Lung (tissue), 12 donors: Measurements from ENCODE around the gene CNTNAP2. TPM values are rescaled to one million over a fixed set of nuclear protein-coding genes. Genes with fewer than 3 reads are reported as not detected.

Source experiments
- ATAC-seq: fragments of 200-7000 bp; cut with Tn5 transposase; one replicate; pipeline ENCODE4 v1.9.1; 2020; ENCODE audit warnings: moderate number of reproducible peaks; ENCODE audit not compliant: insufficient read depth, low FRiP score
- DNase-seq, 3 donors: peaks; one replicate each; pipeline ENCODE4 v3.0.0-alpha.2; 2013 to 2017
- H3K27ac ChIP-seq, 2 donors: one replicate each; pipeline ENCODE4 v1.5.1; 2013; ENCODE audit warnings: mild to moderate bottlenecking in 2 of 2, moderate library complexity in 2 of 2, control low read depth in 1 of 2, inconsistent platforms in 1 of 2, low read depth in 1 of 2, low read length in 1 of 2
- H3K27me3 ChIP-seq, 3 donors: one replicate each; pipeline ENCODE4 v1.5.1; 2013; ENCODE audit warnings: low read length in 2 of 3; ENCODE audit not compliant: control insufficient read depth in 3 of 3, insufficient read depth in 3 of 3
- H3K36me3 ChIP-seq, 4 donors: one replicate each; pipeline ENCODE4 v1.5.1; 2013; ENCODE audit warnings: low read length in 4 of 4, mild to moderate bottlenecking in 1 of 4, moderate library complexity in 1 of 4; ENCODE audit not compliant: control insufficient read depth in 4 of 4, insufficient read depth in 4 of 4
- H3K4me1 ChIP-seq, 5 donors: one replicate each; pipeline ENCODE4 v1.5.1; 2013; ENCODE audit warnings: low read length in 5 of 5, mild to moderate bottlenecking in 2 of 5, moderate library complexity in 1 of 5; ENCODE audit not compliant: control insufficient read depth in 5 of 5, insufficient read depth in 5 of 5
- H3K4me3 ChIP-seq: one replicate; pipeline ENCODE4 v1.5.1; 2013; ENCODE audit warnings: mild to moderate bottlenecking, control low read depth, moderate library complexity
- H3K9ac ChIP-seq, 2 donors: one replicate each; pipeline ENCODE4 v1.5.1; 2013; ENCODE audit warnings: low read length in 2 of 2, control low read depth in 1 of 2; ENCODE audit not compliant: insufficient read depth in 1 of 2
- H3K9me3 ChIP-seq, 4 donors: one replicate each; pipeline ENCODE4 v1.5.1; 2013; ENCODE audit warnings: low read length in 3 of 4, mild to moderate bottlenecking in 1 of 4, moderate library complexity in 1 of 4; ENCODE audit not compliant: control insufficient read depth in 4 of 4, insufficient read depth in 3 of 4
- CTCF ChIP-seq: IDR thresholded peaks from 2 replicates; pipeline ENCODE4 v1.5.1; 2012; ENCODE audit warnings: mild to moderate bottlenecking; ENCODE audit errors: control extremely low read depth, extremely low read depth
- WGBS, 2 donors: extraction: QIAGEN DNeasy Blood & Tissue Kit; methylation state at CpG; one replicate each; pipeline ENCODE4 v1.1.7; 2013; 5-methylcytosine and 5-hydroxymethylcytosine counted together
- polyA plus RNA-seq, 2 donors: library from polyadenylated mRNA; stranded (reverse); fragments of 200-250 nt; gene quantifications; one replicate each; pipeline ENCODE4 v1.2.1, GENCODE V29; 2013
- total RNA-seq, 2 donors: library from RNA; depleted of rRNA in 1 of 2; stranded (reverse); fragments of >200 nt in 1 of 2; gene quantifications; one replicate each; pipeline ENCODE4 v1.2.1, GENCODE V29; 2014 to 2021
- donor health status: control.
- donor health status: control.
- donor health status: Bipolar disorder and iron deficiency.
- donor health status: healthy.
- donor health status: DM: yes; HTN: yes; CAD: no.

The CNTNAP2 gene
- total and polyA plus RNA-seq, 4 donors = 0.18 to 45.3 (median 0.52) TPM

GRCh38 chr7:146414373-146414772 is 297.8 kb downstream of the CNTNAP2 start:
- Histone ChIP-seq H3K4me1 (no peaks in the 10 kb centered on the region), H3K36me3 (no peaks in the 10 kb centered on the region), H3K9me3 (no peaks in the 10 kb centered on the region), H3K27me3 (no peaks in the 10 kb centered on the region), H3K9ac (no peak overlapping the region), H3K4me3 (no peak overlapping the region), H3K27ac (no peak overlapping the region)
- ATAC-seq = no peak
- no peak for DNase-seq
- 62 to 80% methylated on average over 2 of the region's 2 CpGs for WGBS, 2 donors
- TF ChIP-seq CTCF = no peak

- H3K27me3 ChIP-seq = no peaks in the 10 kb centered on the region
- WGBS, 2 donors = 73 to 77% methylated on average over 2 of the region's 2 CpGs
- no peak overlapping the region for H3K27ac ChIP-seq
- DNase-seq = no peak
- ATAC-seq = no peak
- no peak for TF ChIP-seq CTCF
- no peaks in the 10 kb centered on the region for H3K4me1 ChIP-seq
- no peak overlapping the region for H3K9ac ChIP-seq
- H3K4me3 ChIP-seq = no peak overlapping the region
- no peaks in the 10 kb centered on the region for H3K36me3 ChIP-seq
- H3K9me3 ChIP-seq = no peaks in the 10 kb centered on the region
These were observed 298.3 kb downstream of the CNTNAP2 start for GRCh38 chr7:146414937-146415336.

GRCh38 chr7:146417176-146417575 is 300.6 kb downstream of the CNTNAP2 start:
- Histone ChIP-seq H3K4me1 (no peaks in the 10 kb centered on the region), H3K36me3 (no peaks in the 10 kb centered on the region), H3K9ac (no peak overlapping the region), H3K4me3 (no peak overlapping the region), H3K27me3 (no peaks in the 10 kb centered on the region), H3K9me3 (no peaks in the 10 kb centered on the region), H3K27ac (no peak overlapping the region)
- DNase-seq = no peak
- no peak for ATAC-seq
- no peak for TF ChIP-seq CTCF

GRCh38 chr7:146423446-146423845 is 306.8 kb downstream of the CNTNAP2 start:
- Histone ChIP-seq H3K36me3 (no peaks in the 10 kb centered on the region), H3K4me1 (no peaks in the 10 kb centered on the region), H3K4me3 (no peak overlapping the region), H3K9ac (no peak overlapping the region), H3K27me3 (no peaks in the 10 kb centered on the region), H3K27ac (no peak overlapping the region), H3K9me3 (peaks cover 0 to 2% (median 0%) of the 10 kb centered on the region in 4 donors)
- WGBS, 2 donors = 80 to 87% methylated on average over 1 of the region's 1 CpG
- ATAC-seq = no peak
- TF ChIP-seq CTCF = no peak
- DNase-seq = no peak
